GM18870 (cell line): ENCODE results near the gene PDGFA.

ENCODE experiments used
- ATAC-seq: cut with Tn5 transposase; IDR thresholded peaks from one replicate; pipeline ENCODE4 v1.9.1; 2021; ENCODE audit warnings: moderate library complexity; ENCODE audit not compliant: unreplicated experiment

PDGFA gene

DNA sequence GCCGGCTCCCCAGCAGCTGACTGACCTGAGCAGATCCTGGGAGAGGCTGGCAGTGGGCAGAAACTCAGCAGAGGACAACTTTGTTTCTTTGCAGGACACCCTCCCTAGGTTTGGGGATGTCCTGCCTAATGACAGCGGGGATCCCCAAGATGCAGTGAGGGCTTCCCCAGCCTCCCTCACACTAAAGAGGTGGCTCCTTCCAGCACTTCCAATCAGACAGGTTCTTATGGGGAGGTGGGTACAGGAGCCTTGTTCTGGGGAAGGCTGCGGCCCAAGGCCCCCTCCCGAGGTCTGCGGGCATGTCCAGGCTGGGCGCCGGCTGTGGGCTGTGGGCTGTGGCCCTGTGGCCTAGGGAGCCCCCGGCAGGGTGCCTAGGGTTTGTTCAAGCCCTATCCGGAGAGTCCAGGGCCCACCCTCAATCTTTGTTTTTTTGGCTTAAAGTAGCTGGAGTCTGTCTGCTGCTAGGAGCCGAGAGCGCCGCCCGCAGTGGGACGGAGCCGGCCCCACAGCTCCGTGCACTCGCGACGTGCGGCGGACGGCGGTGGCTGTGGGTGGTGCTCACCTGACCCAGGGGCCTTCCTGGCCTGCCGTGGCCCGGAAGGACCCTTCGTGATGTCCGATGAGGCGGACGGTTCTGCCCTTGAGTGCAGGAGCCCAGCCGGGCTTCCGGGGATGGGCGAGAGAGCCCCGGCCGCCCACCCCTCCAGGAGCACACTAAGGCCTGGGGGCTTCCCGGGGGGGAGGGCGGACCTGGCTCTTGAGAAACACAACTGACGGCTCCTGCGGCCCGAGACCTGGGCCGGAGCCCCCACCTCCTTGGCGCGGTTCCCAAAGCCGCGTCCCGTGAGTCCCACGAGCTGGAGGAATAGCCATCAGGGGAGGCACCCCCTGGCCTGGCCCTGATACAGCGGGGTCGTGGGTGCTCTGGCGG is 57.2 kb downstream of the PDGFA start:
- ATAC-seq = no peak

DNA sequence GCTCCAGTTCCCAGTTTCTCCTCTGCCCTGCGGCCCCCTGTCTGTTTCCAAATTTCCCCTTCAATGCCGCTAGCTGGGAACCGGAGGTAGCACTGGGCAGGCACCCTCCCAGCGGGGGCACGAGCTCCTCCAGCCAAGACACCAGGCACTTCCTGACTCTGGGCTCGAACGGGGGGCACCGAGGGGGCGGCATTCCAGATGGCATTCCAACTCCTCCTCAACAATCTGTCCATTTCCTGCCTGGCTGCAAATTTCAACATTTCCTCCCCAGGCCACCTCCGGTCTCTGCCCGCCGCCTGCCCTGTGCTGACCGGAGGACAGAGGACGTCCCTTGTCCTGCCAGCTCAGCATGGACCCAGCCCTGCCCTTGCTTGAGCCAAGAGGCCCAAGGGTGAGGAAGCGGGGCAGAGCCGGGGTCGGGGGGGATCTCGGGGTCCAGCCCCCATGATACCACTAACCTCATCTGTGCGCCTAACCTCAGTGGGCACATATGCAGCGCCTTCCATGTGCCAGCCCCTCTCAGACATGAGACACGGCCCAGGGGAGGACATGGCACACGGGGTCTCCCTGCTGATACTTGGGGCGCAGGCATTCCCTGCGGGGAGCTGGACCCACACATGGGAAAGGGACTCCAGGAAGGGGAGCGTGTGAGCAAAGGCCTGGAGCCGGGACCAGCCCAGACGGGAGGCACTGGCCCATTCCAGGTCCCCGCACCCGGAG is 58.0 kb downstream of the PDGFA start:
- ATAC-seq = no peak

DNA sequence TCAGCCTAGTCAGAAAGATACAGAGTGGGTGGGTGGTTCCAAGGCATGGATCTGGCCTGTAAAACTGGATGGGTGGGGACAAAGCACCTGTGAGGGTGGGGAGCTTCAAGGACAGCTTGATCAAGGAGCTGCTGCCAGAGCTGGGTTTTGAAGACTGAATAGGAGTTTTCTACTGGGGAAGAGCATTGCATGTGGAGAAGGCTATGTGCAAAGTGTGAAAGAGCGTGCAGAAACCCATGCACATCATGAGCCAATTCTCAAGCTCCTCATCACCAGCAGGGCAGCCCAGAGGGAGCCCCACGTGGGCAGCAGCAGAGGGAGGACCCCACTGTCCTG is 58.6 kb downstream of the PDGFA start:
- ATAC-seq = no peak

DNA sequence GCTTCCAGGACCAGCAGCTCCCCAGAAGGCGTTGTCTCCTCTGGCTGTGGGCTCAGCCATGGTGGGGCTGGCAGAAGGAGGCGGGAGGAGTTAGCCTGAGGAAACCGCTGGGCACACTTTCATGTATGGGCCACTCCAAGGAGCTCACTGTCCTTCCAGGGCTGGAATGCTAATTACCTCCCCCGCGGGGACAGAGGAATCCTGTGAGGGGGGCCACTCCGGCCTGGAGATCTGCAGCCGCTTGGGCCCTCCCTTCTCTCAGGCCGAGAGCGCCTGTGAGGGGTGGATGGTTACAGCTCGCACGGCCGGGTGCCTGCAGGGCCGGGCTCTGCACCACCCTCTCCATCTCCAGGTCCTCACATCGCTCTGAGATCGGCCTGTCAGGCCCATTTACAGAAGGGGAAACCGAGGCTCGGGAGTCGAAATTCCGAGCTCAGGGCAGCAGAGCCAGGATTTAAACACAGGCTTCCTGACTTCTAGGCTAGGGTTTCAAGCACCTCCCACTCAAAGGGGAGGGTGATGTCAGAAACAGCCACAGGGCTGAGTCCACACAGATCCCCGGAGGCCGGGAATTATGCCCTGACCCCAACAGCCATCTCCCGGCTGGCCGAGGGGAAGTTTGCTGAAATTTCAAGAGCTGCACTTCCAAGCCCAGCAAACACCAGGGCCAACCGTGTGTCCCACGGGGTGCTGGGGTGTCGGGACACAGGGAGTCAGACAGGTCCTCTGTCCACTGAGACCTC is 59.1 kb downstream of the PDGFA start:
- no peak for ATAC-seq

DNA sequence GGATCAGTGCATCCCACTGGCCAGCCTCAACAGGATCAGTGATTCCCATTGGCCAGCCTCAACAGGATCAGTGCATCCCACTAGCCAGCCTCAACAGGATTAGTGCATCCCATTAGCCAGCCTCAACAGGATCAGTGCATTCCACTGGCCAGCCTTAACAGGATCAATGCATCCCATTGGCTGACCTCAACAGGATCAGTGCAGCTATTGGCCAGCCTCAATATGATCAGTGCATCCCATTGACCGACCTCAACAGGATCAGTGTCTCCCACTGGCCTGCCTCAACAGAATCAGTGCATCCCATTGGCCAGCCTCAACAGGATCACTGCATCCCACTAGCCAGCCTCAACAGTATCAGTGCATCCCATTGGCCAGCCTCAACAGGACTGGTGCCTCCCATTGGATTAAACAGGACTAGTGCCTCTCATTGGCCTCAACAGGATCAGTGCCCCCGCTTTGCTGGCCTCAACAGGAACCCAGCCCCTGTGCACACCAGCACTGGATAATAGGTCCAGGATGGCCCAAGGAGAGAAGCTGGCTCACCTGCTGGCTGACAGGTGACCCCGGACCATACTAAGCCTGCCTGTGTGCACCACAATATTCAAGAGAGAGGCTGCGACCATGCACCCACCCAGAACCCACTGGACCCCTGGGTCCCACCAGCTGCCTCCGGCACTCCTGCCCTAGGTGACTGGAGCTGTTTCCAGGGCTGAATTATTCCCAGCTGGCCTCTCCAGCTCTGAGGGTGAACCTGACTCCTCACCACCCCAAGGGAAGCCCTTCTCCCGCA is 59.9 kb downstream of the PDGFA start:
- no peak for ATAC-seq

DNA sequence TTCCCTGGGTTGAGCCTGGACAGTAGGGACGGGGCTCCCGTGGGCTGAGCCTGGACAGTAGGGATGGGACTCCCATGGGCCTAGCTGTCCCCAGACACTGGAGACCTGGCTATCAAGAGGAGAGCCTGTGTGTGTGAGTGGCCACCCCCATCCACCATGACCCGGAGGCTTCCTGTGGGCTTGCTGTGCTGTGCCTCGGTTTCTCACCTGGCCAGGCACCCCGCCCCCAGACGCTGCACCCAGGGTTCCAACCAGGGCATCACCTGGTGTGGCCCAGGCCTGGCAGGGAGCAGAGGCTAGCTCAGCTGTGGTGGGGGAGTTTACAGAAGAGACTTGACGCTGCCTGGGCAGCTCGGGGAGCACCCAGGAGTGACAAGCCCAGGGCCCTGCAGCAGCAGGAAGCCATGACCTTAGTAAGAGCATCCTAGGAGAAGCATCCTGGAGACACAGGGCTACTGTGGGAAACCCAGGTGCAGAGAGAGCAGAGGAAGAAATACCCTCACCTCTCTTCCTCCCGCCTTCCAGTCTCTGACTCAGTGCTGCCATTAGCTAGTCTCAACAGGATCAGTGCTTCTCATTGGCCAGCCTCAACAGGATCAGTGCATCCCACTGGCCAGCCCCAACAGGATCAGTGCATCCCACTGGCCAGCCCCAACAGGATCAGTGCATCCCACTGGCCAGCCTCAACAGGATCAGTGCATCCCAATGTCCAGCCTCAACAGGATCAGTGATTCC is 61.0 kb downstream of the PDGFA start:
- no peak for ATAC-seq

DNA sequence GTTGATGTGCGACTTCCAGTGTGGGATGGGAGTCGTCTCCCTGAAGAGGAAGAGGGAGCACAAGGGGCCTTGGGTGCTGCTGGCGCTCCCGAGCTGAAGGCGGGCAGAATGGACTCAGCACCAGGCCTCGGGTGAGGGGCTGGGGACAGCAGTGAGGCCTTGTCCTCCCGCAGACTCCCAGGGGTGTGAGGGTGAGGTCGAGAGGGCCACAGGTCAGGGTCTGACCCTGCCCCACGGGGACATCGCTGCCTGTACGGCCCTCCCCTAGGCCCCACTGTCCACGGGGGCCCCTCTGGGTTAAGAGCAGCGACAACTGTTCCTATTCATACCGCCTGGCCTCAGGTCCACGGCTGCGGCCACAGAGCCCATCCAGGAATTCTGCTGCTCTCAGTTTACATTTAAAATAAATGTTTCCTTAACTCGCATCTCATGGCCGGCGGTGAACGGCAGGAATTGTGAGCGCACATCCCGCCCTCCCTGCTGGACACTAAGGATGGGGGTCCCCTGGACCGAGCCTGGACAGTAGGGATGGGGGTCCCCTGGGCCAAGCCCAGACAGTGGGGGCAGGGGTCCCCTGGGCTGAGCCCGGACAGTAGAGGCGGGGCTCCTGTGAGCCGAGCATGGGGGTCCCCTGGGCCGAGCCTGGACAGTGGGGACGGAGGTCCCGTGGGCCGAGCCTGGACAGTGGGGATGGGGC is 61.7 kb downstream of the PDGFA start:
- ATAC-seq = no peak

DNA sequence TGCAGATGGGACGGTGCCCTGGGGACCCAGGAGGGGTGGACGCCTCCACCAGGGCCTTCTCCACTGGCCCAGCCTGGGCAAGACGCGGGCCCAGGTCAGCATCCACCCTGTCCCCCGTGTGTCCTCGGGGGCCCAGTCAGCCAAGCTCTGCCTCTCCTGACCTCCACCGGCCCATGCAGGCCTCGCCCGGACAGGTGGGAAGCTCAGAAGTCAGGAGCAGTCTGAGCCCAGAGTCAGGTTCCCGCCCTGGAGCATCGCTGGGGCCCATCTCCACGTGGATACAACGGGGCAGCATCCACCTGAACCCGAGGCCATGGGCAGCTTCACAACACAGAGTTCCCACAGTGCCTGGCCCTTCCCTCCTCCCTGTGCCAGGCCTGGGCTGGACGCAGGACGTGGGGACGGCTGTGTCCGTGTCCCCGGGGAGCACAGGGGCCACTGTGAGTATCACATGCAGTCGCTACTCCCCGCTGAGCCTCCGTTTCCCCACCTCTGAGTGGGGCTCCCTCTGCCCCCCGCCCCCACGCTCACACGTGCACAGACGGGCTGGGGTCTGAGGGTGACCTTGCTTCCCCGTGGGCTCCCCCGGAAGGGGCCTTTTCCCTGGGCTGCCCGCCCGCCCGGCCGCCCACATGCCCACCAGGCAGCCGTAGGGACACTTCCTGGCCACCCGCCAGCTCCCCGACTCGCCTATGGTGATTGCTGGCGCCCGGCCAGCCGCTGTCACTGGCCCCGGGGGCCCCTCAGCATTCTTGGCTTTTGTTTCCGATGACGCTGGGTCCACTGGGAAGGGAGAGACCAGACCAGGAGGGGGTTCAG is 64.3 kb downstream of the PDGFA start:
- ATAC-seq = no peak

DNA sequence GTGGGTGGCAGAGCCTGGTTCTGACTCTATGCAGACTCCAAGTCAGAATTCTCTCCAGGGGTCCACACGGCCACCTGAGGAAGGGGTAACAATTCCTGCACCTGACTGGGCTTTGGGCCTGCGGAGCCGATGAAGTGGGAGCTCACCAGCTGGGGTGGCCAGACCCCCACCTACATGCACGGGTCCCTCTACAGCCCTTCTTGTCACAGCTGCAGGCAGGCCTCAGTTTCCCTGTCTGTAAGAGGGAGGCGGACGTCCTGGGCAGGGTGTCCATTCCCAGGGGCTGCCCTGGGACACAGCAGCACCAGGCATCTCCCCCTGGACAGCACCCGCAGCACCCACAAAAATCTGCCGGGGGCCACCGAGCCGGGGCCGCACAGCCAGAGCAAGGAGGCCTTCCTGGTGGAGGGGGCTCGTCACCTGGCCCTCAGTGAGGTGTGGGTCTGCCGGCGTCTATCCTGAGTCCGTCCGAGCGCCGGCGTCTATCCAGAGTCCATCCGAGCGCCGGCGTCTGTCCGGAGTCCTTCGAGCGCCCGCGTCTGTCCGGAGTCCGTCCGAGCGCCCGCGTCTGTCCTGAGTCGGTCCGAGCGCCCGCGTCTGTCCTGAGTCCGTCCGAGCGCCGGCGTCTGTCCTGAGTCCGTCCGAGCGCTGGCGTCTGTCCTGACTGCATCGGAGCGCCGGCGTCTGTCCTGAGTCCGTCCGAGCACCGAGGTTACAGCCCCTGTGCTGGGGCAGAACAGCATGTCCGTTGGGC is 65.1 kb downstream of the PDGFA start:
- no peak for ATAC-seq

DNA sequence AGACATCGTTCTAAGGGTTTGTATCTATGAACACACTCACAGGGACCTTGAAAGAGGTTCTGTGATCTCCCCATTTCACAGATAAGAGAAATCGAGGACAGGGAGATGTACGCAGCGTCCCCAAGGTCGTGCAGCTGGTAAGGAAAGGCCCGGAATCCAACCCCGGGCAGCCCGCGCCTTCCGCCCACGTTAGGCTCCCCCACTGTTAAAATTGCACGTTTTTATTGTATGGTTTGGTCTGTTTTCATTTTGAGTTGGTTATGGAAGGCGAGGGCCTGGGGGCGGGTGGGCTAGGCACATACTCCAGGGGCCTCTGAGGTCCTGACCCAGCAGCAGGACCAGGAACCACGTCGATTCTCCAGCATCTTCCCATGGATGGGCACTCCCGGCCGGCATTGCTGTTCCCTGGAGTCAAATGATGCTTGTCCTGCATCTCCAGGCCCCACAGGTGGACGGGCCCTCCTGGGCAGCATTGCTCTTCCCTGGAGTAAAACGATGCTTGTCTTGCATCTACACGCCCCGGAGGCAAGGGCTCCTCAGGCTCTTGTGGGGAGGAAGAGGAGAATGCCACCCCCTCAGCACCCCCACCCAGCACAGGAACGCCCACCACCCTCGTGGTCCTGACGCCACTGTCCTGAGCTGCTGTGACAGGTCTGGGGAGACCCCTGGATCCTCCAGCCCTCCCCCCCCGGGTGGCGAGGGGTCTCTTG is 65.9 kb downstream of the PDGFA start:
- ATAC-seq = no peak

DNA sequence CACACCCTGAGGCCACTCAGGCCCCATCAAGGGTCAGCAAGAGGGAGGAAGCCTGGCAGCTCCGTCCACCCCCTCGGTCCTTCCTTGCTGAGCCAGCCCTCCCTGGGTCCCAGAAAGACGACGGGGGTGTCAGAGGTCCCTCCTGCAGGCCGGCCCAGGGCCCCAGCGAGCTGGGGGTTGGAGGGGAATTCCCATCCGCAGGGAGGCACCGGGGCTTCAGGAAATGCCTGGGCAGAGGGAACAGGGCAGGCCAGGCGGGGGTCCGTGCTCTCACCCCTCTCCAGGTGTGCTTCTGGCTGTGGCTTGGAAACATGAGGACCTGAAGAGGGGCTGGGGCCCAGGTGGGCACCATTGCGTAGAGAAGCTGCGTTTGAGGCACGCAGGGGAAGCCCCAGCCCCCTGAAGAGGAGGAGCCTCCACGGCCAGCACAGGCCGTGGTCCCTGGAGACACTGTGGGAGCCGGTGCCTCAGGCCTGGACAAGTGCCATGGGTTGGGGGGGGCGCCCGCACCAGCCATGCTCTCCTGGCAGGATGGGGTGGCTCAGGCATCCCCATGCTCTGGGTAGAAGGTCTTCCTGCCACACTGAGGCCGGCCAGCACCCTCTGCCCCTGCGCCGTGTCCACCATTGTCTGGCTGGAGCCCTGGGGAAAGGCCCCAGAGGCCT is 66.7 kb downstream of the PDGFA start:
- no peak for ATAC-seq

DNA sequence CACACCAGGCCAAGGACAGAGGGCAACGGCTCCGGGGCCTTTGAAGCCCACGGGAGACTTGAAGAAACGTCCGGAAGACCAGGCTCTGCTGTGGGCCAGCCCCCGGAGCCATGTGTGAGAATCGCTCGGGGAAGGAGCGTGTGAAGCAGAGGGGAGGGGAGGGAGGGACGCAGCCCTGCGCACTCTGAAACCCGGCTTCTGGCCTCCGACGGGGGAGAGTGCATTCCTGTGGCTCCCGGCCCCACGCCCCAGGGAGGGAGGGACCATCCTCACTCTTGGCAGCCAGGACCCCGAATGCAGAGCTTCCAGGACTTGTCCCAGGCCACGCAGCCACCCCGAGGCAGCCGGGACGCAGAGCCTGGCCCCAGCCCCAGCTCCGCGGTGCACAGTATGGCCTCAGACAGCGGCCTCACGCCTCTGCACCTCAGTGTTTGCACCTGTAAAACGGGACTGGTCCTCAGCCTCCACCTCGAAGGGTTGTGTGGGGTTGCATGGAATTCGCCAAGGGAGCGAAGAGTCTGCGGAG is 67.4 kb downstream of the PDGFA start:
- ATAC-seq = no peak

DNA sequence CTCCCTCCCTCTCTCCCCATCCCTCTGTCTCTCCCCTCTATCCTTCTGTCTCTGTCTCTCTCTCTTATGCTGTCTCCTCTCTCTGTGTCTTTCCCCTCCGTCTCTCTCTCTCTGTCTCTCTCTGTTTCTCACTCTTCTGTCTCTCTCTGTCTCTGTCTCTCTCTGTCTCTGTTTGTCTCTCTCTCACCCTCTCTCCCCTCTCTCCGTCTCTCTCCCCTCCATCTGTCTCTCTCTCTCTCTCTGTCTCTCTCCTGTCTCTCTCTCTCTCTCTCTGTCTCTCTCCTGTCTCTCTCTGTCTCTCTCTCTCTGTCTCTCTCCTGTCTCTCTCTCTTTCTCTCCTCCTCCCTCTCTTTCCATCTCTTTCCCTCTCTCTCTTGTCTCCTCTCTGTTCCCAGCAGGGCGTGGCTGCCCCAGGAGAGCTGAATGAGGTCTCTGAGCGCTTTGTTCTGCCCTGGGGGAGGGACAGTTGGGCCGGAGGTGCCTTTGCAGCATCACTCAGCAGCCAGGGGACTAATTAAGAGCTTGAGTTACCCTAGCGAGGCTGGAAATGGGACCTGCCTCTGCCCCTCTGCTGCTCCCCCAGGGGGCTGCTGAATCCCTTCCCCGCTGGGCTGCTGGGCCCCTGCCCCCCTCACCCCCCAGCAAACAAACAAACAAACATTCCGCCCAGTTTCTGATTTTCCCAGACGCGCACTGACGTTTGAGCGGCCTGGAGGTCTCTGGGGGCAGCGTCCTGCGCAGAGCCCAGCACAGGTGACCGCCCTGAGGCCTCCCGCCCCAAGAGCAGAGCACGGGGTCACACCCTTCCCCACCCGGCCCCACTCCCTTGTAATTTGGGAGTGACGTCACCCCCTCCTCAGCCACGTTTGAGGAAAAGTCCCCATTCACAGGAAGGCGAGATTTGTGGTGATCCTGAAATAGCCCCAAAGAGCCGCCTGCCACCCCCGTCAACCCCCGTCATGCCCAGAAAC is 68.1 kb downstream of the PDGFA start:
- ATAC-seq = no peak

DNA sequence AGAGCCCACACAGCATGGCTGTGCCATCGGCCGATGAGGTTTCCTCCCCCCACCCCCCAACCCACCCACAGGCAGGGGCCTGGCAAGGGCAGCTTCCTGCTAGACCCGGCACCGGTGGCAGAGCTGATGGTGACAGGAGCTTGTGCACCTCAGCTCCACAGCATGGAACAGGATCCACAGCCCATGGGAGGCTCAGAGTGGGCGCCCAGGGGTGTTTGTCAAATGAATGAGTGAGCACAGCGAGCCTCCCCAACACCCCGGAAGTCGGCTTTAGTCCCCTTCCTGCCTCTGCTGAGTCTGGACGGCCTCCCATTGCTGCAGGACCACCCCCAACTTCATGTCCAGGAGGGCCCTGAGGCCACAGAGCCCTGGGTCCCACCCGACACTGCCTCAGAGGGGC is 68.9 kb downstream of the PDGFA start:
- ATAC-seq = no peak

DNA sequence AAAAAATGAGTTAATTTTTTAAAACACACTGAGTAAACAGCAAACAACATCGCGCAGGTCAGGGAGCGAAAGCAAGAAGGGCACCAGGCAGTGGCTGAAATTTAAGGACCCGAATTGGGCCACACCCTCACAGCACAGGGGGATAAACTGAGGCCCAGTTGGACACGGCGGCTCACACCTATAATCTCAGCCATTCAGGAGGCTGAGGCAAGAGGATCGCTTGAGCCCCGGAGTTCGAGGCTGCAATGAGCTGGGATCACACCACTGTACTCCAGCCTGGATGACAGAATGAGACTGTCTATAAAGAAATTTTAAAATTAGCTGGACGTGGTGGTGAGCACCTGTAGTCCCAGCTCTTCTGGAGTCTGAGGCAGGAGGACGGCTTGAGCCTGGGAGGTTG is 69.6 kb downstream of the PDGFA start:
- no peak for ATAC-seq
